Endodermal cell (in vitro differentiated cells): Measurements from ENCODE around the gene PEX6. TPM values are rescaled to one million over a fixed set of nuclear protein-coding genes. Genes with fewer than 3 reads are reported as not detected.

Experiments used
- DNase-seq: peaks from one replicate; pipeline ENCODE4 v3.0.0-alpha.2; 2017
- H3K27ac ChIP-seq: 2 replicates; pipeline ENCODE4 v1.5.1; 2013; ENCODE audit warnings: mild to moderate bottlenecking, low read depth, low read length, moderate library complexity
- H3K27me3 ChIP-seq: 2 replicates; pipeline ENCODE4 v1.6.1; 2013; ENCODE audit warnings: mild to moderate bottlenecking, low read length, moderate library complexity; ENCODE audit not compliant: insufficient read depth, control insufficient read depth, poor library complexity, severe bottlenecking
- H3K36me3 ChIP-seq: 2 replicates; pipeline ENCODE4 v1.7.0; 2013; ENCODE audit warnings: mild to moderate bottlenecking, low read length, moderate library complexity; ENCODE audit not compliant: control insufficient read depth, insufficient read depth
- H3K4me1 ChIP-seq: one replicate; pipeline ENCODE4 v1.7.0; 2013; ENCODE audit warnings: low read length; ENCODE audit not compliant: control insufficient read depth, insufficient read depth
- H3K4me3 ChIP-seq: 2 replicates; pipeline ENCODE4 v1.5.1; 2013; ENCODE audit warnings: mild to moderate bottlenecking, low read length, moderate library complexity
- H3K9ac ChIP-seq: 2 replicates; pipeline ENCODE4 v1.6.1; 2013; ENCODE audit warnings: mild to moderate bottlenecking, low read length, moderate library complexity; ENCODE audit not compliant: poor library complexity, severe bottlenecking; ENCODE audit errors: extremely low read depth
- H3K9me3 ChIP-seq: 2 replicates; pipeline ENCODE4 v1.6.1; 2013; ENCODE audit warnings: mild to moderate bottlenecking, low read length, moderate library complexity; ENCODE audit not compliant: control insufficient read depth
- H3K27ac Mint-ChIP-seq: 2 replicates; pipeline ENCODE4 v1.8.0; 2020; ENCODE audit warnings: mixed read lengths
- H3K27me3 Mint-ChIP-seq: 2 replicates; pipeline ENCODE4 v1.8.0; 2021; ENCODE audit warnings: mild to moderate bottlenecking, mixed read lengths; ENCODE audit not compliant: insufficient read depth
- H3K36me3 Mint-ChIP-seq: 2 replicates; pipeline ENCODE4 v1.8.0; 2020; ENCODE audit warnings: low read depth, mixed read lengths
- H3K4me1 Mint-ChIP-seq: 2 replicates; pipeline ENCODE4 v1.8.0; 2020; ENCODE audit warnings: mixed read lengths
- H3K4me3 Mint-ChIP-seq: 2 replicates; pipeline ENCODE4 v1.8.0; 2020; ENCODE audit warnings: mild to moderate bottlenecking, moderate library complexity, mixed read lengths
- H3K9me3 Mint-ChIP-seq: 2 replicates; pipeline ENCODE4 v1.8.0; 2020; ENCODE audit warnings: mild to moderate bottlenecking, mixed read lengths
- CTCF ChIP-seq: fragments of 200-600 bp; sonication (generic); conservative IDR thresholded peaks from 2 replicates; pipeline ENCODE4 v1.5.0; 2021; ENCODE audit warnings: antibody characterized with exemption, mild to moderate bottlenecking
- WGBS, 2 experiments: methylation state at CpG; one replicate each; pipeline versions ENCODE4 v1.1.5 to v1.1.7; 2013; ENCODE audit warnings: missing lambda C conversion rate in 2 of 2, mixed read lengths in 1 of 2; ENCODE audit not compliant: insufficient coverage in 1 of 2, insufficient read length in 1 of 2; 5-methylcytosine and 5-hydroxymethylcytosine counted together
- total RNA-seq, 2 donors: library from RNA; stranded (reverse); fragmentation: NEBNext Ultra II Directional in 1 of 2; extraction: Animal tissue kit (Norgen Biotek cat#: 25700) in 1 of 2; gene quantifications; 2 replicates in 1 of 2; 3 replicates in 1 of 2; pipeline ENCODE4 v1.2.1, GENCODE V29; 2021

PEX6 gene
- total RNA-seq, 2 donors from 2014 or later, result 17.2 to 21.4 TPM

- no peaks in the 10 kb centered on the region for H3K9me3 ChIP-seq
- peaks cover 35% of the 10 kb centered on the region for H3K36me3 ChIP-seq
- Mint-ChIP-seq H3K4me3 (no peak overlapping the region), H3K27me3 (no peaks in the 10 kb centered on the region), H3K4me1 (peaks cover under 1% of the 10 kb centered on the region), H3K27ac (no peak overlapping the region), H3K9me3 (no peaks in the 10 kb centered on the region), H3K36me3 (peaks cover 46% of the 10 kb centered on the region)
- WGBS, 2 experiments, result 93 to 98% methylated on average over 1 to 2 of the region's 2 CpGs
- H3K4me3 ChIP-seq, result no peak overlapping the region
- TF ChIP-seq CTCF, result no peak
- H3K27me3 ChIP-seq, result no peaks in the 10 kb centered on the region
- H3K27ac ChIP-seq, result no peak overlapping the region
- no peaks in the 10 kb centered on the region for H3K4me1 ChIP-seq
- no peak for DNase-seq
- no peak overlapping the region for H3K9ac ChIP-seq
Measured at GRCh38 chr6:42993445-42993844, 14.5 kb upstream of the PEX6 start.

- no peaks in the 10 kb centered on the region for H3K9me3 Mint-ChIP-seq
- H3K27me3 Mint-ChIP-seq, result no peaks in the 10 kb centered on the region
- 95 to 96% methylated on average over 4 to 5 of the region's 5 CpGs for WGBS, 2 experiments
- Histone ChIP-seq H3K4me1 (peaks cover 9% of the 10 kb centered on the region), H3K36me3 (peaks cover 36% of the 10 kb centered on the region), H3K27me3 (no peaks in the 10 kb centered on the region), H3K9ac (no peak overlapping the region), H3K4me3 (no peak overlapping the region), H3K9me3 (no peaks in the 10 kb centered on the region), H3K27ac (no peak overlapping the region)
- H3K27ac Mint-ChIP-seq, result no peak overlapping the region
- no peak overlapping the region for H3K4me3 Mint-ChIP-seq
- H3K36me3 Mint-ChIP-seq, result peaks cover 44% of the 10 kb centered on the region
- TF ChIP-seq CTCF, result no peak
- peaks cover 28% of the 10 kb centered on the region for H3K4me1 Mint-ChIP-seq
- no peak for DNase-seq
Measured at GRCh38 chr6:42989923-42990322, 10.9 kb upstream of the PEX6 start.

GRCh38 chr6:42988486-42989020, 9.6 kb upstream of the PEX6 start:
- no peak overlapping the region for H3K27ac Mint-ChIP-seq
- no peak for TF ChIP-seq CTCF
- H3K9me3 ChIP-seq, result no peaks in the 10 kb centered on the region
- 67 to 97% methylated on average over 1 of the region's 1 CpG for WGBS, 2 experiments
- peaks cover 33% of the 10 kb centered on the region for H3K36me3 ChIP-seq
- H3K4me3 Mint-ChIP-seq, result no peak overlapping the region
- H3K27ac ChIP-seq, result no peak overlapping the region
- peaks cover 9% of the 10 kb centered on the region for H3K4me1 ChIP-seq
- no peak overlapping the region for H3K9ac ChIP-seq
- no peaks in the 10 kb centered on the region for H3K27me3 ChIP-seq
- DNase-seq, result no peak
- H3K4me3 ChIP-seq, result no peak overlapping the region
- H3K27me3 Mint-ChIP-seq, result no peaks in the 10 kb centered on the region
- peaks cover 33% of the 10 kb centered on the region for H3K4me1 Mint-ChIP-seq
- H3K9me3 Mint-ChIP-seq, result no peaks in the 10 kb centered on the region
- peaks cover 39% of the 10 kb centered on the region for H3K36me3 Mint-ChIP-seq
